Uterus (tissue), 2 donors: ENCODE data around the gene RPRD1B.

Experiments
- CTCF ChIP-seq, 4 experiments: fragments of 200-600 bp in 2 of 4; fragments of 450-650 bp in 2 of 4; sonication (generic) in 2 of 4; IDR thresholded peaks; one replicate each; pipeline ENCODE4 v1.5.1; 2016 to 2019; ENCODE audit warnings: antibody characterized with exemption in 4 of 4, mild to moderate bottlenecking in 2 of 4, moderate library complexity in 1 of 4
- POLR2A ChIP-seq, 2 donors: fragments of 450-650 bp; IDR thresholded peaks; one replicate each; pipeline ENCODE4 v1.6.1; 2016; ENCODE audit warnings: antibody characterized with exemption in 2 of 2, mild to moderate bottlenecking in 1 of 2, moderate library complexity in 1 of 2

DNA sequence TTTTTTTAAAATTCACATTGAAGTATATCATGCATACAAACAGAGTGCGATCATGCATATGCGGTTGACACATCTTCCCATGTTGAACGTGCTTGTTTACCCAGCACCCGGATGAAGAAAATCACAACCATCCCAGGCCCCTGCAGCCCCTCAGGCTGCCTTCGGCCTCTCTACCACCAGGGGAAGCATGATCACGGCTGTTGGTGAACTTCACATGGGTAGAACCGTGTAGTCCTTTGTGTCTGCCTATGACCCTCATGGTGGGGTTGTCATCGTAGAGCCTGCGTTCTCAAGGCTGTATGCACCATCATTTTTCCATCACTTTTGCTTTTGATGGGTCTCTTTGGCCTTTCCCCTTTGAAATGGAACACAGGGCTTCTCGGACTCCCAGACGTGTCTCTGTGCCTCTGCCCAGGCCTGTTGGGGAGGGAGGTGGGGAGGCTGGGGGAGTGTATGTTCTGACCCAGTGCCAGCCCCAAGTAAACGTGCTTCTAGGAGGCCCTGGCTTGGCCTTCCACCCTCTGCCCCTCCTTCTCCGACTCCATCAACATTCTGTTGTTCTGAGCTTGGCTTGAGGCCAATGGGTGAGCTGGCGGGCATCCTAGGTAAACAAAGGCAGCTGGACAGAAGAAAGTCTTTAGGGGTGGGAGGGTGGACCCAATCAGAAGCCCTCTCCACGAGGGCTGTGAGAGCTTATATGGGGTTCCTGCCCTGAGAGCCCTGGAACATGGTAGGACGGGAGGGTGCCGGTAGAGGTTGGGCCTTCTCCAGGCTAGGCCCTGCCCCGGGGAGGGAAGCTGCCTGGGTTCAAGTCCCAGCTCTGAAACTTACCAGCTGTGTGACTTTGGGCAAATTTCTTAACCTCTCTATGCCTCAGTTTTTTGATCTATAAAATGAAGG, 91.9 kb downstream of the RPRD1B start:
- TF ChIP-seq CTCF (IDR thresholded peaks at IDR 0.05) (peak in 1 of 4 experiments; percentile 23), POLR2A (IDR thresholded peaks at IDR 0.05) (no peak)
